NCI-H82 (cell line): ENCODE data around the gene ZNF652.
"Not testable (repeated sequence)": the region's sequence is repeated elsewhere in the genome, so short reads cannot be mapped to it uniquely, and the experiment has no call there.

Experiments
- DNase-seq: peaks from one replicate; lab custom pipeline; 2025; lab: John Stamatoyannopoulos, UW

The ZNF652 gene

GRCh38 chr17:49261540-49261939 lies 100.5 kb downstream of the ZNF652 start:
- DNase-seq = not testable (repeated sequence)

- no peak for DNase-seq
Observed at GRCh38 chr17:49260817-49261291, 101.2 kb downstream of the ZNF652 start.

DNA sequence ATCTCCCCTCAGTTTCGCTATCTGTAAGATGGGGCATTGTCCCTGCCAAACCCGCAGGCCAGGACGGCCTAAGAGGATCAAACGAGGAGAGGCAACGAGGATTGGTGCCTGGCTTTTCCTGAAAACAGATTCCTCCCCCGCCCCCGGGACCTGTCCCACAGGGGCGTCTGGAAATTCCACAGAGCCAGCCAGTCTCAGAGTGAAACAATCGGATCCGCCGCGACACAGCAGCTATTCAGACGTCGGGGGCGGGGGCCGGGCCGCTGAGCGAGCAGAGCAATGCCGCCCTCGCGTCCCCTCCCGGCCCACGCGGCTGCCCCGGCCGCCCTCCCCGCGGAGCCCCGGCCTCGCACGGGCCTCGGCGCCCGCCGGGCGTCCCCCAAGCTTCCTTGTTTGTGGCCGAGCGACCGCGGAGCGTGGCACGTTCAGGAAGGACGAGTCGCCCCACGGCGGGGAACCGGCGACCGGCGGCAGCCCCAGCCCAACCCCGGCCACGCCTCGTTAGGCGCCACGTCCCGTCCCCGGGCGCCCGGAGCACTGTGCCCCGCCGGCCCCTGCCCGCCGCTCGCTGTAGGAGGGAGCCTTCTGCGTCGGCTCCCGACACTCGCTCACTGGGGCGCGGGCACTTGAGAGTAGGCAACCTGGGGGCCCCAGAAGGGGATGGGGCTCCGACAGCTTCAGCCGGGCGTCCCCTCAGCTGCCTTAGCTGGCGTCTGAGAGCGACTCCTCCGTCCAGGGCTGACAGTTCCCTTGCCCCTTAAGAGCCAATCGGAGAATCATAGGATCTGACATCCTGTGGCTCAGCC lies 101.8 kb downstream of the ZNF652 start:
- DNase-seq = peak; percentile 59

GRCh38 chr17:49259663-49260010 lies 102.4 kb downstream of the ZNF652 start:
- peak; percentile 59 for DNase-seq

GRCh38 chr17:49258394-49258793 lies 103.7 kb downstream of the ZNF652 start:
- no peak for DNase-seq

GRCh38 chr17:49255125-49255524 lies 106.9 kb downstream of the ZNF652 start:
- no peak for DNase-seq

DNA sequence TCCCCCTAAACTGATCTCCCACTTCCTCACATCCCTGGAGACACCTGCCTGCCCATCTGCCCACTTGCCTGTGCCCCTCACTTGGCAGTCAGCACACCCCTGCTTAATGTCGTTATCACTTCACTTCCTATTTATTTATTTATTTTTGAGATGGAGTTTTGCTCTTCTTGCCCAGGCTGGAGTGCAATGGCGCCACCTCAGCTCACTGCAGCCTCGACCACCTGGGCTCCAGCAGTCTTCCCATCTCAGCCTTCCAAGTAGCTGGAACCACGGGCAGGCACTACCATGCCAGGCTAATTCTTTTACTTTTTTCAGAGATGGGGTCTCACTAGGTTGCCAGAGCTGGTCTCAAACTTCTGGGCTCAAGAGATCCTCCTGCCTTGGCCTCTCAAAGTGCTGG lies 108.0 kb downstream of the ZNF652 start:
- DNase-seq = no peak

DNA sequence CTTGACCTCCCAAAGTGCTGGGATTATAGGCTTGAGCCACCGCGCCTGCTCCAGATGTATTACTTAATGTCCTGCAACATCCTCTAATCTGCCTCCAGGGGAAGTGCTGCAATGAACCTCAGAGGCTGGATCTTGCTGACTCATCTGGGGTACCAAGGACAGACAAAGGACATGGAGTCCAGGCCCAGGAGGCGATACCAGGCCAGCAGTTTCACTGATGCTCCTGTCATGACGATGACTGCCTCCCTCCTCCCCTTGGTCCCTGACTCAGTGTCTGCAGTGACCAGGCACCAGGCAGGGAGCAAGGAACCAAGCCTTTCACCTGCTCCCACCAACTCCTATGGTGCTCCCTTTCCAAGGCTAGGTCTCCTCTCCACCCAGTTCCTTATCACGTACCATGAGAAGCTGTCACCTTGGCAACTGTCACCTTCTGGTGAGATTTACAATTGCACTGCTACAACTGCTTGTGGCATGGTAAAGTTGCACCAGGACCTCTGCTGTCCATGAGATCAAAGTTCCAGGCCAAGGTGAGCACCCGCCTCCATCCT lies 109.8 kb downstream of the ZNF652 start:
- peak; percentile 33 for DNase-seq

GRCh38 chr17:49249890-49250522 lies 112.0 kb downstream of the ZNF652 start:
- no peak for DNase-seq

DNA sequence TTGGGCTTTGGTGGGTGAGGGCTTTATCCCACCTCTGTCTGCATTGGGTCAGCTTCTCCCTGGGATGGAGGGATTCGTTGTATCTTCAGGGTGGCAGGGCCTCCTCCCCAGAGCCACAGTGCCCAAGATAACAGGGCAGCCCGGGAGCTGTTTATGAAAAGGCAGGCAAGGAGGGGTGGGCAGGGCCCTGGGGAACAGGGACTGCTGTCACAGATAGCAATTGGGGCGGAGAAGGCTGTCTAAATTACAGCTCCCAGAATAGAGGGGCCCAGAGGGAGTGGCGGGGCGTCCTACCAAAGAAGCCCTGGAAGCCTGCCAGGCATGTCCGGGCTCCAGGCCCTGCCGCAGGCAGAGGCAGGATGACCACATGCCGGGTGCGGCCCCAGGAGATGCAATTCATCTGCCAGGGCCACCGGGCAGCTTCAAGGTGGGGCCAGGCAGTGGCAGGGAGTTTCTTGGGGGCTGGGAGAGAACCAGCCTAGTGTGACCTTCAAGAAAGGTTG lies 112.7 kb downstream of the ZNF652 start:
- no peak for DNase-seq

GRCh38 chr17:49247944-49248343 lies 114.1 kb downstream of the ZNF652 start:
- DNase-seq = no peak

GRCh38 chr17:49244839-49245238 lies 117.2 kb downstream of the ZNF652 start:
- no peak for DNase-seq
